NCI-H2029 treated with DMSO at 0.1 percent for 48 hours (cell line): ENCODE data around the gene DMKN.
A peak's percentile ranks its signal among the peaks of the same experiment; 100 is the strongest.
"Not testable (repeated sequence)": the region's sequence is repeated elsewhere in the genome, so short reads cannot be mapped to it uniquely, and the experiment has no call there.

ENCODE experiments used
- DNase-seq: peaks from one replicate; lab custom pipeline; 2025; lab: John Stamatoyannopoulos, UW

DMKN gene

DNA sequence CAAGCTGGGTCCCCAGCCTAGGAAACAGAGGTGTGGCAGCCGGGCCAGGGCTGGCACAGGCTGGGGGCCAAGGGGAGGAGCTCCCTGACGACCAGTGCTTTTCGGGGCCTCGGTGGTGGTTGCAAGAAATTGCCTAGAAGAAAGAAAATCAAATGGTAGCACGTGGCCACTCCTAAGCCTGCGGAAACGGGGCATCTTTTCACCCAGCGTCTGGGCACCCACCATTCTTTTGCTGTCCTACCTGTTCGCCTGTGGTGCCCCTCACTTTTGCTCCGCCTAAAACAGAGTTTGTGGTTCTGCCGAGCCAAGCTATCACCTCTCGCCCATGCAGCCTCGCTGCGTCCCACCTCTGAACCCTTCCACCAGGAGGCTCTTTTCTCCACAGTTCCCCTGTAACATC is 16.0 kb downstream of the DMKN start:
- no peak for DNase-seq

GRCh38 chr19:35495107-35496064 is 18.1 kb downstream of the DMKN start:
- peak; percentile 17 for DNase-seq

GRCh38 chr19:35493971-35494370 is 19.5 kb downstream of the DMKN start:
- DNase-seq, result no peak

- DNase-seq, result no peak
Observed at GRCh38 chr19:35491836-35492360, 21.6 kb downstream of the DMKN start.

GRCh38 chr19:35490364-35490763 is 23.1 kb downstream of the DMKN start, which contains the start of gene KRTDAP:
TSS of gene KRTDAP (minus strand) at chr19:35490464. CDS start at chr19:35490442, 22 bp downstream.
- no peak for DNase-seq

GRCh38 chr19:35488677-35489076 is 24.8 kb downstream of the DMKN start:
- no peak for DNase-seq

GRCh38 chr19:35487656-35488182 is 25.7 kb downstream of the DMKN start:
- DNase-seq, result no peak

GRCh38 chr19:35486268-35486708 is 27.2 kb downstream of the DMKN start:
- DNase-seq, result no peak

- DNase-seq, result no peak
Observed at GRCh38 chr19:35484252-35485036, 29.0 kb downstream of the DMKN start.

DNA sequence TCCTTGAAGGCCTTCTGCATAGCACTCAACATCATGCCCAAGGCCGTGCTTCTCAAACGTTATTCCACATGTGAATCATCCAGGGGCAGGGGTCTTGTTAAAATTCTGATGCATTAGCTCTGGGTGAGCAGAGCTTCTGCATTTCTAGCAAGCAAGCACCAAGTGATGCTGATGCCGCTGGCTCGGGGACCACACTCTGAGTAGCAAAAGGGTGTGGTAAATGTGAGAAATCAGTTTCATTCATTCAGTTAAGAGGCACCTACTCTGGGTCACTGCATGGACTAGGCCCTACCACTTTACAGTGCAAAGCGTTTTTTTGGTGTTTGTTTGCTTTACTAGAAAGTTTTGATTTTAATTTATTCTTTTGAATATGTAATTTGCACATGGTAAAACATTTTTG is 30.4 kb downstream of the DMKN start:
- DNase-seq, result no peak

DNA sequence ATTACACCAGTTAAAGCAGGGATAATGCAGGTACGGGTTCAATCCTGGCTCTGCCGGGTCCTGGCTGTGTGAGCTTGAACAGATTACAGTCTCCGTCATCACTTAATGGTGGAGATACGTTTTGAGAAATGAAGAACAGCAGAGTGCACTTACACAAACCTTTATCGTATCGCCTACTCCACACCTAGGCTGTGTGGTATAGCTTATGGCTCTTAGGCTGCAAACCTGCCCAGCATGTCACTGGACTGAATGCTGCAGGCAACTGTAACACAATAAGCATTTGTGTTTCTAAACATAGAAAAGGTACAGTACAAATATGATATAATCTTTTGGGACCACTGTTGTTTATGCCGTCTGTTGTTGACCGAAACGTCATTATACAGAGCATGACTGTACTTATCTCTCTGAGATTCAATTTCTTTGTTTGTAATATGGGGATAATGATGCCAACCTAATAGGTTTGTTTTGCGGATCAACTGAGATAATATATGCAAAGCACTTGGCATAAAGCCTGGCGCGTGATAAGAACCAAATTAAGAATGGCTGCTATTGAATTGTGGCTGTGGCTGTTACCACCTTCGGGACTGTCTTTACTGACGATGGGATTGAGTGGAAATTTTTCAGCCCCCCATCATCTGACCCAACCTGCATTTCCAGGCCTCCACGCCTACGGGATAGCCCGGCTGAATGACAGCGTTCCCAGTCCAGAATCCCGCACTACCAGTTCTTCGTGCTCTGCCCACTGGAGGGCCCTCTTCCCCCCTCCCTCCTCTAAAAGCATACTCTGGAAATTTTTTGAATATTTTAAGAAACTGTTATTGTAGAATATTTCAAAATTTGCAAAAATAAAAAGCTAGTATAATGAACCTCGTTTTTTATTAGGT is 34.4 kb downstream of the DMKN start:
- peak; percentile 52 for DNase-seq

- no peak for DNase-seq
Observed at GRCh38 chr19:35476149-35476548, 37.3 kb downstream of the DMKN start.

- not testable (repeated sequence) for DNase-seq
Observed at GRCh38 chr19:35474594-35474993, 38.9 kb downstream of the DMKN start.

GRCh38 chr19:35474104-35474503 is 39.3 kb downstream of the DMKN start:
- no peak for DNase-seq

DNA sequence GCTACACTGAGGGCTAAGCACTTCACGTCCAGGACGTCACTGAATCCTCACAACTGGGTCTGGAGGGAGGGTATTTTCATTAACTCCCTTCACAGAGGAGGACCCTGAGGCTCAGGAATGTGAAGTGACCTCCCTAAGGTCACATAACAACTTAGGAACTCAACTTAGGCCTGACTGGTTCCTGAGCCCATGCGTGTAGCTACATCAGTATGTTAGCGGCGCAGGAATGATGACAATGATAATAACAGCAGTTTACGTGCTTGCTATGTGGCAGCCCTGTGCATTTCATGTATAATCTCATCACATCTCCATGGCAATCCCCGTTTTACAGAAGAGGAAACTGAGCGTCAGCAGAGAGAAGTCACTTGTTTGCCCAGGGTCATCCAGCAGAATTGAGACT is 41.5 kb downstream of the DMKN start:
- DNase-seq, result no peak

- DNase-seq, result not testable (repeated sequence)
Observed at GRCh38 chr19:35471075-35471474, 42.4 kb downstream of the DMKN start.

DNA sequence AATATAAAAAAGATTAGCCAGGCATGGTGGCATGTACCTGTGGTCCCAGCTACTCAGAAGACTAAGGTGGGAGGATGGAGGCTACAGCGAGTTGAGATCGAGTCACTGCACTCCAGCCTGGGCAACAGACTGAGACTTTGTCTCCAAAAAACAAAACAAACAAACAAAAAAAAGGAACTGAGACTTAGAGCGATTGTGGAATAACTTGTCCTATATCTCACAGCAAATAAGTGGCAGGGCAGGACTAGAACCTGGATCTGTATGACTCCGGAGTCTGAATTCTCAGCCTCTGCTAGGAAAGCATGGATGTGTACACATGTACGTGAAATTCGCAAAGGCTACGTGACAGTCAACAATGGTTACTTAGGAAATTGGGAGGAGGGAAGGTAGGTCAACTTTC is 43.3 kb downstream of the DMKN start:
- DNase-seq, result no peak

DNA sequence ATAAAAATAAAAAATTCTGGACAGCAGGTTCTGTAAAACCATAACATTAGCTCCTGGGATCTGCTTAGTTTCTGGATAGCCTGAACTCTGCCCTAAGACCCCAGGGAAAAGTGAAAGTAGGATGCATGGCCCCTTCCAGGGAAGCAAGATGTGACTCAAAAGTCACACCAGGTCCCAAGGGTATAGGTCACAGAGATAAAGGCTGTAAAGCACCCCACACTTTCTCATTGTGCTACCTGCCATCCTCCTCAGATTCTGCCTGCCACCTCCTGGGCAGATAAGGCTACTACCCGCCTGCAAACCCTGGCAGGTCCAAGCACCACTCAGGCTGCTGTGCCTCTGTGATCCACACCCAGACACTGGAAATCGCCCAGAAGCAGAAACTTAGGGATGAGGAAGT is 44.8 kb downstream of the DMKN start:
- no peak for DNase-seq

DNA sequence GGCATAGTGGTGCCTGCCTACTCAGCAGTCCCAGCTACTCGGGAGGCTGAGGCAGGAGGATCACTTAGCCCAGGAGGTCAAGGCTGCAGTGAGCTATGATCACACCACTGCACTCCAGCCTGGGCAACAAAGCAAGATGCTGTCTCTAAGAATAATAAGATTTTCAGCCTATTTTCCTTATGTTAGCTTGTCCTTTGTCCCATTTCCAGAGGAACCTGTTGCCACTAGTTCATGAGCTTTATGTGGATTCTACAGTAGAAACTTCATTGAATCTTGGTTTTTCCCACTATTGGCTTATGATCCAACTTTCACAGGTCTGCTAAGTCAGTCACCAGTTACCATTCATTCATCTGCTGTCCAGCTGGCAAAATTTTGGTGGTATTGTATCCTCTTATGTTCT is 47.2 kb downstream of the DMKN start:
- DNase-seq, result no peak

GRCh38 chr19:35462956-35463355 is 50.5 kb downstream of the DMKN start:
- not testable (repeated sequence) for DNase-seq

GRCh38 chr19:35462476-35462953 is 50.9 kb downstream of the DMKN start:
- no peak for DNase-seq
